Panc1 (cell line): ENCODE results near the gene PHLDA3. TPM values are rescaled to one million over a fixed set of nuclear protein-coding genes. Genes with fewer than 3 reads are reported as not detected.
A peak's percentile ranks its signal among the peaks of the same experiment; 100 is the strongest.

Source experiments
- ATAC-seq: fragments of 200-7000 bp; cut with Tn5 transposase; 2 replicates; pipeline ENCODE4 v1.9.1; 2020; ENCODE audit warnings: mild to moderate bottlenecking, moderate library complexity
- BruUV-seq: library from RNA; stranded (reverse); fragments of 400-500 nt; replicated peaks from 2 replicates; lab custom pipeline; 2021; lab: Mats Ljungman, UMichigan
- CTCF ChIA-PET: fragments of 300-600 bp; sonication (Branson Sonifier 250); formaldehyde crosslinking; loops from one replicate; lab custom pipeline; 2022; ENCODE audit warnings: antibody characterized with exemption; lab: Charles Lee
- POLR2A ChIA-PET: fragments of 300-600 bp; sonication (Branson Sonifier 250); formaldehyde crosslinking; loops from one replicate; lab custom pipeline; 2022; ENCODE audit warnings: antibody characterized with exemption; lab: Charles Lee
- DNase-seq: peaks from one replicate; pipeline ENCODE4 v3.0.0-alpha.2; 2010; ENCODE audit warnings: low read depth, low spot score
- H3K27ac ChIP-seq: 2 replicates; pipeline ENCODE4 v1.5.1; 2011; ENCODE audit warnings: mild to moderate bottlenecking, low read length, inconsistent platforms
- H3K27me3 ChIP-seq: fragments of 200-500 bp; sonication (Bioruptor generic); 2 replicates; pipeline ENCODE4 v1.6.0; 2014; ENCODE audit warnings: low read length, inconsistent platforms; ENCODE audit not compliant: control insufficient read depth, insufficient read depth
- H3K36me3 ChIP-seq: fragments of 200-500 bp; sonication (Bioruptor generic); 2 replicates; pipeline ENCODE4 v1.5.1; 2014; ENCODE audit warnings: inconsistent platforms, mild to moderate bottlenecking, low read length, moderate library complexity; ENCODE audit not compliant: control insufficient read depth, insufficient read depth
- H3K4me1 ChIP-seq: 2 replicates; pipeline ENCODE4 v1.5.1; 2011; ENCODE audit warnings: inconsistent platforms, mild to moderate bottlenecking, low read length, moderate library complexity; ENCODE audit not compliant: control insufficient read depth, insufficient read depth
- H3K4me3 ChIP-seq, 2 experiments: 2 replicates each; pipeline ENCODE4 v1.5.1; 2011 to 2012; ENCODE audit warnings: low read depth in 2 of 2, low read length in 2 of 2, mild to moderate bottlenecking in 2 of 2, inconsistent platforms in 1 of 2, moderate library complexity in 1 of 2
- H3K9me3 ChIP-seq: fragments of 200-500 bp; sonication (Bioruptor generic); 2 replicates; pipeline ENCODE4 v1.5.1; 2014; ENCODE audit warnings: low read depth, mild to moderate bottlenecking, inconsistent platforms, low read length, moderate library complexity; ENCODE audit not compliant: control insufficient read depth, insufficient read depth
- POLR2AphosphoS5 ChIP-seq: IDR thresholded peaks from 2 replicates; pipeline ENCODE4 v1.6.1; 2012; ENCODE audit warnings: mild to moderate bottlenecking, low read depth, low read length, moderate library complexity
- REST ChIP-seq, 2 experiments: IDR thresholded peaks; 2 replicates each; pipeline ENCODE4 v1.6.1; 2011 to 2012; ENCODE audit warnings: low read depth in 2 of 2, control low read depth in 1 of 2, low read length in 1 of 2, mild to moderate bottlenecking in 1 of 2, moderate library complexity in 1 of 2; ENCODE audit not compliant: insufficient read depth in 1 of 2
- SIN3A ChIP-seq: IDR thresholded peaks from 2 replicates; pipeline ENCODE4 v1.6.1; 2012; ENCODE audit warnings: low read depth, mild to moderate bottlenecking, low read length, moderate library complexity, borderline replicate concordance; ENCODE audit not compliant: insufficient read depth
- TCF7L2 ChIP-seq: IDR thresholded peaks from 2 replicates; pipeline ENCODE4 v1.6.1; 2011; ENCODE audit warnings: mild to moderate bottlenecking, low read depth, low read length, inconsistent platforms
- in situ Hi-C: cut with HindIII; loops from 2 replicates; pipeline ENCODE4 v1.10.0; 2016; ENCODE audit warnings: low sequenced_read_pairs, low pct_unique_long_range_greater_than_20kb
- intact Hi-C: fragments of 100-400 bp; cut with micrococcal nuclease; formaldehyde crosslinking; loops from one replicate; pipeline ENCODE4 v1.10.0; 2022; ENCODE audit not compliant: unreplicated experiment
- total RNA-seq: library from RNA; stranded (reverse); gene quantifications from one replicate; pipeline ENCODE4 v1.2.1, GENCODE V29; 2021; ENCODE audit not compliant: unreplicated experiment
- TF ChIP-seq, protein P1 (sequence below): fragments of 450-650 bp; IDR thresholded peaks from 2 replicates; pipeline ENCODE4 v1.5.1; 2017; ENCODE audit warnings: mild to moderate bottlenecking

PHLDA3 gene
- total RNA-seq, 1 experiment from 2014 or later: 12.3 TPM

- intact Hi-C loops (no loop called here), in situ Hi-C loops (no loop called here)
- ATAC-seq (peak; percentile 17; the same call in 1 of the 2 replicates), DNase-seq (no peak)
- Histone ChIP-seq H3K4me1 (no peaks in the 10 kb centered on the region), H3K27me3 (no peaks in the 10 kb centered on the region), H3K27ac (no peak overlapping the region), H3K9me3 (no peaks in the 10 kb centered on the region), H3K4me3 (peak overlapping the region; percentile 52 to 54; a peak in 3 of 4 replicates), H3K36me3 (no peaks in the 10 kb centered on the region)
- CTCF ChIA-PET: no interaction called here
- TF ChIP-seq POLR2AphosphoS5 (no peak), SIN3A (no peak), REST (IDR thresholded peaks at IDR 0.05; ENCODE audit: insufficient read depth in 1 of 2, low read depth in 2 of 2, low read length in 1 of 2) (no peak), TCF7L2 (no peak)
- TF ChIP-seq, protein P1, sequence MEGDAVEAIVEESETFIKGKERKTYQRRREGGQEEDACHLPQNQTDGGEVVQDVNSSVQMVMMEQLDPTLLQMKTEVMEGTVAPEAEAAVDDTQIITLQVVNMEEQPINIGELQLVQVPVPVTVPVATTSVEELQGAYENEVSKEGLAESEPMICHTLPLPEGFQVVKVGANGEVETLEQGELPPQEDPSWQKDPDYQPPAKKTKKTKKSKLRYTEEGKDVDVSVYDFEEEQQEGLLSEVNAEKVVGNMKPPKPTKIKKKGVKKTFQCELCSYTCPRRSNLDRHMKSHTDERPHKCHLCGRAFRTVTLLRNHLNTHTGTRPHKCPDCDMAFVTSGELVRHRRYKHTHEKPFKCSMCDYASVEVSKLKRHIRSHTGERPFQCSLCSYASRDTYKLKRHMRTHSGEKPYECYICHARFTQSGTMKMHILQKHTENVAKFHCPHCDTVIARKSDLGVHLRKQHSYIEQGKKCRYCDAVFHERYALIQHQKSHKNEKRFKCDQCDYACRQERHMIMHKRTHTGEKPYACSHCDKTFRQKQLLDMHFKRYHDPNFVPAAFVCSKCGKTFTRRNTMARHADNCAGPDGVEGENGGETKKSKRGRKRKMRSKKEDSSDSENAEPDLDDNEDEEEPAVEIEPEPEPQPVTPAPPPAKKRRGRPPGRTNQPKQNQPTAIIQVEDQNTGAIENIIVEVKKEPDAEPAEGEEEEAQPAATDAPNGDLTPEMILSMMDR: no peak
- POLR2A ChIA-PET: no interaction called here
- no TSS peak for BruUV-seq
These were observed 672 bp upstream of the PHLDA3 start for GRCh38 chr1:201469645-201470074.

GRCh38 chr1:201468501-201468843, 516 bp downstream of the PHLDA3 start:
- no peak for DNase-seq
- intact Hi-C loops (no loop called here), in situ Hi-C loops (no loop called here)
- ChIA-PET POLR2A (no interaction called here), CTCF (interaction anchor here (1.0 kb wide), 1 partner anchor 12 kb away, joined by 3 read pairs; no protein-coding TSS in a partner anchor)
- Histone ChIP-seq H3K27me3 (no peaks in the 10 kb centered on the region), H3K27ac (peak overlapping the region; percentile 35; the same call in 1 of the 2 replicates), H3K36me3 (no peaks in the 10 kb centered on the region), H3K4me1 (no peaks in the 10 kb centered on the region), H3K9me3 (no peaks in the 10 kb centered on the region), H3K4me3 (peak overlapping the region; percentile 52 to 54)
- TF ChIP-seq TCF7L2: no peak
- TF ChIP-seq POLR2AphosphoS5: no peak
- TF ChIP-seq, protein P1: no peak
- no peak for TF ChIP-seq REST (IDR thresholded peaks at IDR 0.05; ENCODE audit: insufficient read depth in 1 of 2, low read depth in 2 of 2, low read length in 1 of 2)
- TF ChIP-seq SIN3A: no peak
- peak; percentile 64 for ATAC-seq
- no TSS peak for BruUV-seq
